ENCODE measurements around the gene ATP2B2. TPM values are rescaled to one million over a fixed set of nuclear protein-coding genes. Genes with fewer than 3 reads are reported as not detected.

Gene ATP2B2
- total and polyA plus RNA-seq, 2 donors from 2014 or later: 0.19 to 0.22 TPM

DNA sequence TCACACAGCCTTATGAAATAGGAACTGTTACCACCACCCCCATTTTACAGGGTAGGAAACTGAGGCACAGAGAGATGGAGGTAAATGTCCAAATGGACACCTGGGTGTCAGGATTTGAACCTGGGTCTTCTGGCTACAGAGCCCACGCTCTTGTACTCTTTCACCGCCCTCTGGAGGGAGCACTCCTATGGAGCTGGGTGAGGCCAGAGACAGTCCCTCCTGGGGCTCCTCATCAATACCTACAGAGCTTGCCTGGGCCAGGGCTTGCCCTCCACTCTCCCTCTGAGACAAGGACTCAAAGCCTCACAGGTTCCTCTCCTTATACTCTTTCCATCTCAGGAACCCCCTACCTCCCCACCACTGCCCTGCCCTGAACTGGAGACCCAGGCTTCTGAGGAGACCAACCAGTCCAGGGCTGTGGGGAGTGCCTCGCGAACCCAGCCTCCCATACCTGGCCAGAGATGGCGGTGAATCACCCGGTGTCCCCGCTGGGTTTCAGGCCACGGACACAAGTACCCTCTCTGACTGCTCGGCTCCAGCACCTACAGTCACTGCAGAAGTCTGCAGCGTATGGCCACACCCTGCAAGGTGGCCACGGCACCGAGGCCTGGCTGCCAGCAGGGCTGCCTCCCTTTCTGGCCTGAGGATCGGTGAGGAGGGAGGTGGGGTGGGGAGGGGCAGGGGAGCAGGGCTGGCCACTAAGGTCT is 22.1 kb upstream of the ATP2B2 start:
- Histone ChIP-seq H3K9me3 (ENCODE audit: control insufficient read depth in 2 of 3, insufficient read depth in 1 of 3, low read length in 3 of 3) (no peaks in the 10 kb centered on the region), H3K4me3 (ENCODE audit: low read length in 3 of 3) (no peak overlapping the region), H3K36me3 (ENCODE audit: control insufficient read depth in 2 of 3, insufficient read depth in 3 of 3, low read length in 3 of 3) (no peaks in the 10 kb centered on the region), H3K27me3 (ENCODE audit: control insufficient read depth, insufficient read depth, low read length) (no peaks in the 10 kb centered on the region), H3K9ac (ENCODE audit: low read length in 3 of 3) (no peak overlapping the region), H3K4me1 (ENCODE audit: control insufficient read depth in 2 of 3, insufficient read depth in 2 of 3, low read depth in 1 of 3, low read length in 3 of 3) (no peaks in the 10 kb centered on the region), H3K27ac (ENCODE audit: low read depth in 2 of 2, low read length in 2 of 2) (no peak overlapping the region)
- FAIRE-seq: no peak
- intact Hi-C loops (cut with DNase I): no loop called here
- peak in 1 of 5 donors; percentile 13 for DNase-seq
- TF ChIP-seq, protein P1, sequence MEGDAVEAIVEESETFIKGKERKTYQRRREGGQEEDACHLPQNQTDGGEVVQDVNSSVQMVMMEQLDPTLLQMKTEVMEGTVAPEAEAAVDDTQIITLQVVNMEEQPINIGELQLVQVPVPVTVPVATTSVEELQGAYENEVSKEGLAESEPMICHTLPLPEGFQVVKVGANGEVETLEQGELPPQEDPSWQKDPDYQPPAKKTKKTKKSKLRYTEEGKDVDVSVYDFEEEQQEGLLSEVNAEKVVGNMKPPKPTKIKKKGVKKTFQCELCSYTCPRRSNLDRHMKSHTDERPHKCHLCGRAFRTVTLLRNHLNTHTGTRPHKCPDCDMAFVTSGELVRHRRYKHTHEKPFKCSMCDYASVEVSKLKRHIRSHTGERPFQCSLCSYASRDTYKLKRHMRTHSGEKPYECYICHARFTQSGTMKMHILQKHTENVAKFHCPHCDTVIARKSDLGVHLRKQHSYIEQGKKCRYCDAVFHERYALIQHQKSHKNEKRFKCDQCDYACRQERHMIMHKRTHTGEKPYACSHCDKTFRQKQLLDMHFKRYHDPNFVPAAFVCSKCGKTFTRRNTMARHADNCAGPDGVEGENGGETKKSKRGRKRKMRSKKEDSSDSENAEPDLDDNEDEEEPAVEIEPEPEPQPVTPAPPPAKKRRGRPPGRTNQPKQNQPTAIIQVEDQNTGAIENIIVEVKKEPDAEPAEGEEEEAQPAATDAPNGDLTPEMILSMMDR (IDR thresholded peaks at IDR 0.05; ENCODE audit: borderline replicate concordance, extremely low read depth, insufficient read depth): no peak

DNA sequence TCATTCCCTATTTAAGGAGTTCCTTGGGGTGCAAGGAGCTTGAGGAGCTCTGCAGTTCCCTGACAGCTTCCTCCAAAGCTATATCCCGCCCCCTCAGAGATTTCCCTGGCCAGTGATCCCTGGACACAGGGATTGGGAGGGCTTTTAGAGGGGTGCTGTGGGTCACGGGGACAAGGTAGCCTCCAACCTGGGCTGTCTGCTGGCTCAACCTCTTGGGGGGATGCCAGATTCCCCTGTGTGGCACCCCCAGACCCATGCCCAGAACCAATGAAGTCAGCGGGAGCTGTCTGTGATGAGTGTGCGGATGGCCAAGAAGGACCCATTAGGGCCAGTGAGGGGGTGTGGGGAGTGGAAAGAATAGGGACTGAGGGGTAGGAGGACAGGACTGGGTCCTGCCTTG is 21.0 kb upstream of the ATP2B2 start:
- Histone ChIP-seq H3K36me3 (ENCODE audit: control insufficient read depth in 2 of 3, insufficient read depth in 3 of 3, low read length in 3 of 3) (no peaks in the 10 kb centered on the region), H3K4me1 (ENCODE audit: control insufficient read depth in 2 of 3, insufficient read depth in 2 of 3, low read depth in 1 of 3, low read length in 3 of 3) (no peaks in the 10 kb centered on the region), H3K4me3 (ENCODE audit: low read length in 3 of 3) (no peak overlapping the region), H3K9ac (ENCODE audit: low read length in 3 of 3) (no peak overlapping the region), H3K27ac (ENCODE audit: low read depth in 2 of 2, low read length in 2 of 2) (no peak overlapping the region), H3K9me3 (ENCODE audit: control insufficient read depth in 2 of 3, insufficient read depth in 1 of 3, low read length in 3 of 3) (no peaks in the 10 kb centered on the region), H3K27me3 (ENCODE audit: control insufficient read depth, insufficient read depth, low read length) (no peaks in the 10 kb centered on the region)
- FAIRE-seq: no peak
- TF ChIP-seq, protein P1 (IDR thresholded peaks at IDR 0.05; ENCODE audit: borderline replicate concordance, extremely low read depth, insufficient read depth): no peak
- peak in 1 of 5 donors; percentile 16 for DNase-seq
- intact Hi-C loops (cut with DNase I): no loop called here

DNA sequence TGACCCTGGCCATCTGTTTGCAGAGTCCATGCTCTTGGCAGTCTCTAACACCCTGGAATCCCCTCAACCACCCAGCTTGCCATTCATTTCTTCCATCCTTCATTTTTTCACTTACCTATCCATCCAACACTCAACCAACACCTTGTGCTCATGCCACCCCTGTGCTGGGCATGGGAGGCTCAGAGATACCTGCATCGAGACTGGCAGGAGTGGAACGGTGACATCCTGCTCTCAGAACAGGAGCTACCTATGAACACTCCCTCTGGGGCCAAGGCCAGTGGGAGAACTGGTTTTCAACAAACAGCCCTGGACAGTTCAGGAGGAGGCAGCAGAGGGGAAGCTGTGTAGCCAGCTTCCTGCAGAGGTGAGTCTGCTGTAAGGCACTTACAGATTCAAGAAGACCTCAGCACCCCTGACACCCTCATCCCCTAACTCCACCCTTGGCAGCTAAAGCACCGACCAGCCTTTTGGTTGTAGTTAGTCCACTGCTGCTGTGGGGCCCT is 19.5 kb upstream of the ATP2B2 start:
- Histone ChIP-seq H3K27ac (ENCODE audit: low read depth in 2 of 2, low read length in 2 of 2) (no peak overlapping the region), H3K27me3 (ENCODE audit: control insufficient read depth, insufficient read depth, low read length) (no peaks in the 10 kb centered on the region), H3K4me1 (ENCODE audit: control insufficient read depth in 2 of 3, insufficient read depth in 2 of 3, low read depth in 1 of 3, low read length in 3 of 3) (no peaks in the 10 kb centered on the region), H3K36me3 (ENCODE audit: control insufficient read depth in 2 of 3, insufficient read depth in 3 of 3, low read length in 3 of 3) (no peaks in the 10 kb centered on the region), H3K9me3 (ENCODE audit: control insufficient read depth in 2 of 3, insufficient read depth in 1 of 3, low read length in 3 of 3) (no peaks in the 10 kb centered on the region), H3K9ac (ENCODE audit: low read length in 3 of 3) (no peak overlapping the region), H3K4me3 (ENCODE audit: low read length in 3 of 3) (no peak overlapping the region)
- DNase-seq (peak in 1 of 5 donors; percentile 18), FAIRE-seq (no peak)
- intact Hi-C loops (cut with DNase I): no loop called here
- TF ChIP-seq, protein P1 (IDR thresholded peaks at IDR 0.05; ENCODE audit: borderline replicate concordance, extremely low read depth, insufficient read depth): no peak

Measured in kidney (tissue), 14 donors.